PFSK-1 (cell line): ENCODE measurements around the gene AKAP6.

Experiments used
- FOXP2 ChIP-seq: optimal IDR thresholded peaks from 2 replicates; pipeline ENCODE3; 2011; ENCODE audit warnings: borderline replicate concordance, control low read depth, inconsistent platforms; ENCODE audit not compliant: insufficient read depth; ENCODE audit errors: extremely low read length, extremely low read depth
- SIN3A ChIP-seq: IDR thresholded peaks from 2 replicates; pipeline ENCODE4 v1.6.1; 2012; ENCODE audit warnings: mild to moderate bottlenecking, low read length, moderate library complexity, borderline replicate concordance; ENCODE audit not compliant: insufficient read depth
- TAF1 ChIP-seq: IDR thresholded peaks from 2 replicates; pipeline ENCODE4 v1.6.1; 2012; ENCODE audit warnings: low read length, control low read depth, borderline replicate concordance; ENCODE audit not compliant: insufficient read depth

- TF ChIP-seq TAF1 (no peak), SIN3A (no peak), FOXP2 (no peak)
Measured at GRCh38 chr14:32354716-32355115, 25.6 kb downstream of the AKAP6 start.
